ENCODE measurements around the gene ABCA13. TPM values are rescaled to one million over a fixed set of nuclear protein-coding genes. Genes with fewer than 3 reads are reported as not detected.

Gene ABCA13
- total RNA-seq, 1 donor from 2014 or later = 0.35 TPM

DNA sequence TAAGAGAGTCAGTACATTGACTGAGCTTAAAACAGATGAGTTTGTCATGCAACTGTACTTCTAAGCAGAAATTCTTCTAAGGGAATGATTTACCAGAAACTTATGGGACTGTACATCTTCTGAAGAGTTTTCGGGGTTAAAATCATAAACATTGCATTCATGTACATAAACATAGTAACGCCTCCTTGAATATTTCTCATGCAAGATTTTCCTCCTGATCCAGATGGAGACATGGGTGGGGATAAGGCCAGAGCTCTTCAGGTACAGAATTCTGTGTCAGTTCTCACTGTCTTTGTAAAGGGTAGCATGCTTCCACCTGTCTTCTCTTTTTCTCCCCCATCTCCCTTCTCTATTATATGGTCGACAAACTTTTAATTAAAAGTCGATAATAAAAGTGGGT, 335.3 kb downstream of the ABCA13 start:
- no peak for ATAC-seq
- Histone ChIP-seq H3K27ac (no peak overlapping the region), H3K4me3 (no peak overlapping the region), H3K9me3 (no peaks in the 10 kb centered on the region), H3K27me3 (no peaks in the 10 kb centered on the region), H3K4me1 (no peaks in the 10 kb centered on the region), H3K36me3 (no peaks in the 10 kb centered on the region)
- TF ChIP-seq, protein P1, sequence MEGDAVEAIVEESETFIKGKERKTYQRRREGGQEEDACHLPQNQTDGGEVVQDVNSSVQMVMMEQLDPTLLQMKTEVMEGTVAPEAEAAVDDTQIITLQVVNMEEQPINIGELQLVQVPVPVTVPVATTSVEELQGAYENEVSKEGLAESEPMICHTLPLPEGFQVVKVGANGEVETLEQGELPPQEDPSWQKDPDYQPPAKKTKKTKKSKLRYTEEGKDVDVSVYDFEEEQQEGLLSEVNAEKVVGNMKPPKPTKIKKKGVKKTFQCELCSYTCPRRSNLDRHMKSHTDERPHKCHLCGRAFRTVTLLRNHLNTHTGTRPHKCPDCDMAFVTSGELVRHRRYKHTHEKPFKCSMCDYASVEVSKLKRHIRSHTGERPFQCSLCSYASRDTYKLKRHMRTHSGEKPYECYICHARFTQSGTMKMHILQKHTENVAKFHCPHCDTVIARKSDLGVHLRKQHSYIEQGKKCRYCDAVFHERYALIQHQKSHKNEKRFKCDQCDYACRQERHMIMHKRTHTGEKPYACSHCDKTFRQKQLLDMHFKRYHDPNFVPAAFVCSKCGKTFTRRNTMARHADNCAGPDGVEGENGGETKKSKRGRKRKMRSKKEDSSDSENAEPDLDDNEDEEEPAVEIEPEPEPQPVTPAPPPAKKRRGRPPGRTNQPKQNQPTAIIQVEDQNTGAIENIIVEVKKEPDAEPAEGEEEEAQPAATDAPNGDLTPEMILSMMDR (IDR thresholded peaks at IDR 0.05) = no peak
- intact Hi-C loops (cut with DNase I) = no loop called here
- DNase-seq = no peak

DNA sequence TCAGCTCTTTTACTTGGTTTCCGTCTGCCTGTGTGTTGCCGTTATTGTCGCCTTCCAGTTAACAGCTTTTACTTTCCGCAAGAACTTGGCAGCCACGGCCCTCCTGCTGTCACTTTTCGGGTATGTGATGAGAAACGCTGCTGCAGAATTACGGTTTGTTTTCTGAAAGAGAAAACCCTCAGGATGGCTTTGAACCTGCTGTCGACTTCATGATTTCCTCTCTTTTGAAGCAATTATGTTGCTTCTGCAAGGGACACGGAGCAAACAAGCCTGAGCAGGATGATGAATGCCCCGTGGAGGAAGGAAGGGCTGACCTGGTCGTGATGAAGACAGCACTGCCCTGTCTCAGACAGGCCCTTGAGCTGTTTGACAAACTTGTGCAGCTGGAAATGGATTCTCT, 339.8 kb downstream of the ABCA13 start:
- intact Hi-C loops (cut with DNase I) = no loop called here
- Histone ChIP-seq H3K27me3 (no peaks in the 10 kb centered on the region), H3K27ac (no peak overlapping the region), H3K36me3 (no peaks in the 10 kb centered on the region), H3K4me3 (no peak overlapping the region), H3K4me1 (no peaks in the 10 kb centered on the region), H3K9me3 (no peaks in the 10 kb centered on the region)
- DNase-seq = no peak
- TF ChIP-seq, protein P1 (IDR thresholded peaks at IDR 0.05) = no peak
- no peak for ATAC-seq

DNA sequence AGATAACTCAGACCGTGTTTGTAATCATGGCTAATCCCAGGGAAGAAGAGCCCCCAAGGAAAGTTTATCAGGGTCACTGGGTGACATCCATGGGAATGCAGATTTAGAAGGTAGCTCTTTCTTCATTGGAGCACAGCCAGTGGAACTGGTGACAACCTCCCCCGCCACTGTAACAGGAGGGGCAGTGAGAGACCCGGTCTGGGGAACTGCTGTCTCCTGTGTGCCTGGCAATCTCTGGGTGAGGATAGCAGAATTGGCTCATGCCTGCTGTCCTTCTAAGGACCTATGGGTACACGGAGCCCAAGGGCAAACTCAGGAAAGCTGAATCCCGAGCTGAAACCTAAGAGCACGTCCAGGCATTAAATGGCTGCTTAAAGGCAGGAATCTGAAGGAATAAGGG, 341.6 kb downstream of the ABCA13 start:
- Histone ChIP-seq H3K27ac (no peak overlapping the region), H3K27me3 (no peaks in the 10 kb centered on the region), H3K4me1 (no peaks in the 10 kb centered on the region), H3K36me3 (no peaks in the 10 kb centered on the region), H3K9me3 (no peaks in the 10 kb centered on the region), H3K4me3 (no peak overlapping the region)
- intact Hi-C loops (cut with DNase I) = no loop called here
- ATAC-seq (no peak), DNase-seq (no peak)
- TF ChIP-seq, protein P1 (IDR thresholded peaks at IDR 0.05) = no peak

DNA sequence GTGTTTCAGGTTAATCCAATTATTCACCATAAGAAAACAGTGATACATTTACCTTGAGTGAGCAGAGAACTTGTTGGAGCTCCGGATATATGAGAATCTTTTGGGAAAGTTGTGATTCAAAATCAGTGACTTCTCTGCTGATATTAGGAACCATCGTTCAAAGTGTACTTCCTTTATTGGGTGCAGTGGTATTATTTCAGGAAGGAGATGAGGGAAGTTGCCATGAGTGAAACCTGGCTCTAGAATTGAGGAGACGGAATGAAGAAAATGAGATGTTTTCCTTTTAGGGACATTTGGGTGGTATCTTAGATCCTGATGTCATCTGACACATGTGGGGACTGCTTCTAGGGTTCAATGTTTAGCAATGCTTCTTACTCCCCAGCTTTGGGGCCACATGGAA, 343.9 kb downstream of the ABCA13 start:
- no peaks in the 10 kb centered on the region for H3K4me1 ChIP-seq
- ATAC-seq = no peak
- intact Hi-C loops (cut with DNase I) = no loop called here
- no peaks in the 10 kb centered on the region for H3K27me3 ChIP-seq
- H3K9me3 ChIP-seq = no peaks in the 10 kb centered on the region
- no peaks in the 10 kb centered on the region for H3K36me3 ChIP-seq
- DNase-seq = no peak
- TF ChIP-seq, protein P1 (IDR thresholded peaks at IDR 0.05) = no peak
- no peak overlapping the region for H3K27ac ChIP-seq
- no peak overlapping the region for H3K4me3 ChIP-seq

DNA sequence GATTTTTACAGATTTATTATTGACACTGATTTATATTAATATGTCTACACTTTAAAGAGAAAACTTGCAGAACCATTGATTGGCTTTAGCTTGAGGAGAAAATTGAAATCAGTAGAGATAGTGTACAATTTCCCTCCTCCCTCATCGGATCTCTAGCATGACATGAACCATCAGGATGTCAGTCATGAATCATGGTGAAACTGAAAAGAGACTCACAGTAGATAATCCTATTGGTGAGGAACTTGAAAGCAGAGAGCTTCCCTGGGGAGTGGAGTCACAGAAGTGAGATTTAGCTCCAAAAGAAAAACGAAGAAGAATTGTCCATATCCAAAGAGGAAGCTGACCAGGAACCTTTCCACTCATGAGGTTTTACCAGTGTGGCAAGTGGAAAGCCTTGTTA, 346.8 kb downstream of the ABCA13 start:
- H3K4me1 ChIP-seq = no peaks in the 10 kb centered on the region
- TF ChIP-seq, protein P1 (IDR thresholded peaks at IDR 0.05) = no peak
- intact Hi-C loops (cut with DNase I) = no loop called here

DNA sequence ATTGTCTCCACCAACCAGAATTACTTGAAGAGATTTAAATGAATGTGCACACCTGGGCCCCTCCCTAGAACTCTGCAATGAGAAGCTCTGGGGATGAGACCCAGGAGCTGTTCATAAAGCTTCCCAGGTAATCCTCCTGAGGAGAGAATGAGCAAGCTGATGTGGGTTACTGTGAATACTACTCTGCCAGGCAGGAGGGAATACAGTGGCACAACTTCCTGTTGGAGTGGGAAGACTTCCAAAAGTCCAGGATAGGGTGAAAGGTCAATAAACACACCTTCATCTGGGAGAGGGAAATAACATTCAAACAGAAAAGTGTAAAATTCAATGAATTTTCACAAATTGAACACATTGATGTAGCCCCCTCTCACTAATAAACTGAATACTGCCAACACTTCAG, 351.4 kb downstream of the ABCA13 start:
- DNase-seq (no peak), ATAC-seq (no peak)
- H3K36me3 ChIP-seq = no peaks in the 10 kb centered on the region
- no peaks in the 10 kb centered on the region for H3K9me3 ChIP-seq
- H3K4me3 ChIP-seq = no peak overlapping the region
- no peak overlapping the region for H3K27ac ChIP-seq
- no peaks in the 10 kb centered on the region for H3K4me1 ChIP-seq
- H3K27me3 ChIP-seq = no peaks in the 10 kb centered on the region
- TF ChIP-seq, protein P1 (IDR thresholded peaks at IDR 0.05) = no peak
- intact Hi-C loops (cut with DNase I) = no loop called here

More for the DNA sequence above, 346.8 kb downstream of the ABCA13 start:
- Histone ChIP-seq H3K9me3 (no peaks in the 10 kb centered on the region), H3K27ac (no peak overlapping the region), H3K4me3 (no peak overlapping the region), H3K36me3 (no peaks in the 10 kb centered on the region), H3K27me3 (no peaks in the 10 kb centered on the region)
- DNase-seq = no peak
- ATAC-seq = no peak
